GM20000 (cell line): Measurements from ENCODE around the gene TRIM23.

Experiments used
- DNase-seq: peaks from one replicate; pipeline ENCODE4 v3.0.0; 2012; ENCODE audit warnings: low spot score
- TF ChIP-seq, protein P1 (sequence below): IDR thresholded peaks from 2 replicates; pipeline ENCODE4 v1.5.1; 2012; ENCODE audit warnings: mild to moderate bottlenecking, control low read depth; ENCODE audit errors: extremely low read depth, missing control alignments

Gene TRIM23

GRCh38 chr5:65563777-65564176, 60.4 kb downstream of the TRIM23 start:
- TF ChIP-seq, protein P1, sequence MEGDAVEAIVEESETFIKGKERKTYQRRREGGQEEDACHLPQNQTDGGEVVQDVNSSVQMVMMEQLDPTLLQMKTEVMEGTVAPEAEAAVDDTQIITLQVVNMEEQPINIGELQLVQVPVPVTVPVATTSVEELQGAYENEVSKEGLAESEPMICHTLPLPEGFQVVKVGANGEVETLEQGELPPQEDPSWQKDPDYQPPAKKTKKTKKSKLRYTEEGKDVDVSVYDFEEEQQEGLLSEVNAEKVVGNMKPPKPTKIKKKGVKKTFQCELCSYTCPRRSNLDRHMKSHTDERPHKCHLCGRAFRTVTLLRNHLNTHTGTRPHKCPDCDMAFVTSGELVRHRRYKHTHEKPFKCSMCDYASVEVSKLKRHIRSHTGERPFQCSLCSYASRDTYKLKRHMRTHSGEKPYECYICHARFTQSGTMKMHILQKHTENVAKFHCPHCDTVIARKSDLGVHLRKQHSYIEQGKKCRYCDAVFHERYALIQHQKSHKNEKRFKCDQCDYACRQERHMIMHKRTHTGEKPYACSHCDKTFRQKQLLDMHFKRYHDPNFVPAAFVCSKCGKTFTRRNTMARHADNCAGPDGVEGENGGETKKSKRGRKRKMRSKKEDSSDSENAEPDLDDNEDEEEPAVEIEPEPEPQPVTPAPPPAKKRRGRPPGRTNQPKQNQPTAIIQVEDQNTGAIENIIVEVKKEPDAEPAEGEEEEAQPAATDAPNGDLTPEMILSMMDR = no peak
- DNase-seq = no peak

DNA sequence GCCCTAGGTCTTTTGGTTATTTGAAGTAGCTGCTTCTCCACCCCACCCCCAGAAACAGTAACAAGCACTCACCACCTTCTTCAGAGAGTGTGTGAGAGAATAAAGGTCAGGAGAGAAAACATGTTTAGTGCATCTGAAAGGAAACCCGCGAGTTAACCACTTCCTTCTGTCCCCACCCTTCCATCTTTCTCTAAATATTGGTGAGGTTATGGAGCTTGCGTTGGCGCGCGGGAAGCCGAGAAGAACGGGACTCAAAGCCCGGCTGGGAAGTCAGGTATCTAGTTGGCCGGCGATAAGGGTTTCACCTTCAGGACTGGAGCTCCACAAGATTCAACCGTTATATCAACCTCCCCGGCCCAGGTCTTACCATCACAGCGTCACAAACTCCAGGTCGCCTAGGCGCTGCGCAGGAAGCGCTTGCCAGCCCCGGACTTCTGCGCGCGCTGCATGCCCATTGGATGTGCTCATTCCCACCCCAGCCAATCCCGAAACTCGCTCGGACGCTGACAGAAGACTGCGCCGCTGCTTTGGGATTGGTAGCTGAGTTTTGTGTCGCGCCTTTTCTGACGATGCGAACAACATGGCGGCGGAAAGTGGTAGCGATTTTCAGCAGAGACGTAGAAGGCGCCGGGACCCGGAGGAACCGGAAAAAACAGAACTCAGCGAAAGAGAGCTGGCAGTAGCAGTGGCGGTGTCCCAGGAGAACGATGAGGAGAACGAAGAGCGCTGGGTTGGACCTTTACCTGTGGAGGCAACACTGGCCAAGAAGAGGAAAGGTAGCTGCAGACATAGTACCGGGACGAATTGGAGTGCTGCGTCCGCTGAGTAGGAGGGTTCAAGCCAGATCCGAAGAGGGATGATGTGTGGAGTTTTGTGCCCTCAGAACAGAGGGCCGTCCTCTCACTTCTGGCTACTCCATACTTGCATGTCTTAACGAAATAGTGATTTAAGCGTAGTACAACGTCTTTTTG, 61.1 kb downstream of the TRIM23 start, which contains the start of the genes CENPK and PPWD1:
Gene CENPK (minus strand): TSS at position 438 of the 971 bp plus-strand sequence. CDS start 8,261 bp downstream, outside the sequence.
Gene PPWD1 (plus strand): TSS at position 566 of the 971 bp plus-strand sequence. CDS start 15 bp downstream, at position 581.
- DNase-seq = peak; percentile 88
- TF ChIP-seq, protein P1 = no peak

GRCh38 chr5:65556718-65557117, 67.4 kb downstream of the TRIM23 start:
- TF ChIP-seq, protein P1 = no peak
- DNase-seq = no peak

DNA sequence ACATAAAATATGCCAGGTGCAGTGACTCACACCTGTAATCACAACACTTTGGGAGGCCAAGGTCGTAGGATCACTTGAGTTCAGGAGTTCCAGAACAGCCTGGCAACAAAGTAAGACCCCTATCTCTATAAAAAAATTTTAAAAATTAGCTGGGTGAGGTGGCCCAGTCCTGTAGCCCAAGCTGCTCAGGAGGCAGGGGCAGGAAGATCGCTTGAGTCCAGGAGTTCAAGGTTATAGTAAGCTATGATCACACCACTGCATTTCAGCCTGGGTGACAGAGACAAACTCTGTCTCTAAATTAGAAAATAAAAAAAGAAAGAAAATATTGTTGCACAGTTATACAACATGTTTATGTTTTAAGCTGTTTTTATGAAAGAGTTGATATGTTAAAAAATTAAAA, 68.0 kb downstream of the TRIM23 start:
- DNase-seq = no peak
- TF ChIP-seq, protein P1 = no peak

DNA sequence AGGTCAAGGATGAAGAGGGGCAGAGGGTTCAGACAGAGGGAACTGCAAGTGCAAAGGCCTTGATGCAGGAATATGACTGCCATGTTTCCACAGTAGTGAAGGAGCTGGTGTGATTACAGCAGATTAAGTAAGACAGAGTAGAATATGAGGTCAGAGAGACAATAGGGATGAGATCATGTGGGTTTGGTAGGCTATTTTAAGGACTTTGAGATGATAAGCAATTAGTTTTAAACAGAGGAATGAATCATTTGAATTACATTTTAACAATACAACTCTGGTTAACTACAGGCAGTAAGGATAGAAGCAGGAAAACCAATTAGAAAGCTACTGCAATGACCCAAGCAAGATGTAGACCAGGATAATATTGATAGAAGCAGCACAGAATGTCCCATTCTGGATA, 68.8 kb downstream of the TRIM23 start:
- DNase-seq = no peak
- TF ChIP-seq, protein P1 = no peak

DNA sequence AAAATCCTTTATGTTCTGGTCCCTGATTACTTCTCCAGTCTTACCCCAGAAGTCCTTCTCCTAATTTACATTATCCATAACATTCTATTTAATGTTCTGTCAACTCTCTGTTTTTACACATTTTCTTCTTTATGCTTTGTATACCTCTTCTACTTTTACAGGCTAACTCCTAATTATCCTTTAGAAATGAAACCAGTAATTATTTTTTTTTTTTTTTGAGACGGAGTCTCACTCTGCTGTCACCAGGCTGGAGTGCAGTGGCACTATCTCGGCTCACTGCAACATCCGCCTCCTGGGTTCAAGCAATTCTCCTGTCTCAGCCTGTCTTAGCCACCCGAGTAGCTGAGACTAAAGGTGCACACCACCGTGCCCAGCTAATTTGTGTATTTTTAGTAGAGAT, 70.2 kb downstream of the TRIM23 start:
- DNase-seq = no peak
- TF ChIP-seq, protein P1 = no peak

- DNase-seq = no peak
- TF ChIP-seq, protein P1 = no peak
Observed at GRCh38 chr5:65548281-65548680, 75.9 kb downstream of the TRIM23 start.
